ENCODE data around the gene RPL37A.
"Not testable (repeated sequence)": the region's sequence is repeated elsewhere in the genome, so short reads cannot be mapped to it uniquely, and the experiment has no call there.

The RPL37A gene

DNA sequence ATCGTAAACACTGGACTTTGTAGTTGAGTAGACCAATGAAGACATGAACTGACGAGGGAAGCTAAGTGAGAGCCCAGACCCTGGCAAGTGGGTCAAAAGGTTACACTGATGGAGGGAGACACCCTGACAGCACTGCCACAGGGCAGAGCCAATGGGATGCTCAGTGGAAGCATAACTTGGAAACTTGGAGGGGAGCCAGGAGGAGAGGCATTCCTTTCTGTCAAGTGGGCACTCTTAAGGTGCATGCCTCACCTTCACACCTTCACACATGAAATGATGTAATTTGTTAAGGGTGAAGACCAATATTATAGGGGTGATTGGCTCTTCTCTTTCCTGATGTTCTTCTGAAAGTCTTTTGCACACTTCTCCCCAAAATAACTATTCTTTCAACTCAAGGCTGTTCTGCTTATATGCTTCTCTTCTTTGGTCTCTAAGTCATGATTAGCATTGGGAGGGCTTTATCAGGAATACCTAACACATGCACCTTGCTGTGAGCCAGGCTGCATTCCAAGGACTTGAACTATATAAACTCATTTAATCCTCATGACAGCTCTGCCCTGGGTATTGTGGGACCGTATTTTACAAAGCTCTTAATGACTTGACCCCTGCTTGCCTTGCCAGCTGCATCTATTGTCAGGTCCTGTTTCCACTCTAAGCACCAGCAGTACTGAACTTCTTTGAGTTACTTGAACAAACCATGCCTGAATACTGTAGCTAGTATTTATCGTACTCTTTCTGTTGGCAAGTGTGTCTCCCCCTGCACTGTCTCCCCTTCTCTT lies 19.0 kb downstream of the RPL37A start:
- DNase-seq (ENCODE audit: low read depth) = no peak

DNA sequence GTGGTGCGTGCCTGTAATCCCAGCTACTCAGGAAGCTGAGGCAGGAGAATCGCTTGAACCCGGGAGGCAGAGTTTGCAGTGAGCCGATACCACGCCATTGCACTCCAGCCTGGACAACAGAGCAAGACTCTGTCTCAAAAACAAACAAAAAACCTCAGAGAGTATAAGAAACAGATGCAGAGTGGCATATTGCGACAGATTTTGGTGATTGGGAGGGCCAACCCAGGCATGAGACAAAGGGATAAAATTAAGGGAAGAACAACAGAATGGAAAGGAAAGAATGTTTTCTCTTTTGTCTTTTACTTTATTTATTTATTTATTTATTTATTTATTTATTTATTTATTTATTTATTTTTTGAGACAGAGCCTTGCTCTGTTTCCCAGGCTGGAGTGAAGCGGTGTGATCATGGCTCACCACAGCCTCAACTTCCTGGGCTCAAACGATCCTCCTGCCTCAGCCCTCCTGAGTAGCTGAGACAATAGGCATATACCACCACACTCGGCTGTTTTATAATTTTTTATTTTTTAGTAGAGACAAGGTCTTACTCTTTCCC lies 20.0 kb downstream of the RPL37A start:
- DNase-seq (ENCODE audit: low read depth) = not testable (repeated sequence)

DNA sequence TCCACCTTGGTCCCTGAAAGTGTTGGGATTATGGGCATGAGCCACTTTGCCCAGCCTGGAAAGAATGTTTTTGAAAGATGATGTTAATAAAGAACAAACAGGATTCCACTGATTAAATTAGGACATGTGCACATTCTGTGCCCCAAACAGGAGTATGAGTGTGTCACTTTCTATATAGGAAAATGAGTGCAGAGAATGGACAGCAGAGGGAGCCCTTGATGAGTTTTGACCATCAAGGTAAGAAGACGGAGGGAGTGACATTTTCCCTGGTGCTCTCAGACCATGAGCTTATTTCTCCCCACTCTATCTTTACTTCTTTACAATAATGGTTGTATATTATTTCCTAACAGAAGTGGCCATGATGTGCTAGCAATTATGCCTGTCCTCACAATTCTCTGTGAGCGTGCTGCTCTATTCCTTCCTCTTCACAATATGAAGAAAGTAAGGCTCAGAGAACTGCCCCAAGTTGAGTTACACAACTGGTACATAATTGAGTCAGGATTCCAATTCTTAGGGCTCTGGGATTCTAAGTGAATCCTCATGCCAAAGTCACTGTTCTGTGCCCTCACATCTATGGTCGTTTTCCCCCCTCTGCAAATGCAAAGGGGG lies 20.6 kb downstream of the RPL37A start:
- peak; percentile 47 for DNase-seq (ENCODE audit: low read depth)

DNA sequence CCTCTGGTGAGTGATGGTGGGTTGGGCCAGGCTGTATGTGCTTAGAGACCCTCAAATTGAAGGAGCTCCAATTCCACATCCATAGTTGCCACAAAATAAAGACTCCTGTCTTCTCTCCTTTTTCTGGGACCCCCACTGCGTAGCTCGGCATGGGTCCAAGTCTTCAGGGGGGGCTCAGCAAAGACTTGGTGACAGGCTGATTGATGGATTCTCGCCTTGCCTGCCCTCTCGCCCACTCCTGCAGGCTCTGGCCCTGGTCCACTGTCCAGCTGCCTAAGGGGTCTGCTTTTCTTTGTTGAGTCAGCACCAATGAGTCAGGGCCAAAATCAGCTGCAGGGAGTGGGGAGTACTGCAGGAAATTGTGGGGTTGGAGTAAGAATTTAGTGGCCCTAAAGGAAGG lies 21.5 kb downstream of the RPL37A start:
- DNase-seq (ENCODE audit: low read depth) = no peak

DNA sequence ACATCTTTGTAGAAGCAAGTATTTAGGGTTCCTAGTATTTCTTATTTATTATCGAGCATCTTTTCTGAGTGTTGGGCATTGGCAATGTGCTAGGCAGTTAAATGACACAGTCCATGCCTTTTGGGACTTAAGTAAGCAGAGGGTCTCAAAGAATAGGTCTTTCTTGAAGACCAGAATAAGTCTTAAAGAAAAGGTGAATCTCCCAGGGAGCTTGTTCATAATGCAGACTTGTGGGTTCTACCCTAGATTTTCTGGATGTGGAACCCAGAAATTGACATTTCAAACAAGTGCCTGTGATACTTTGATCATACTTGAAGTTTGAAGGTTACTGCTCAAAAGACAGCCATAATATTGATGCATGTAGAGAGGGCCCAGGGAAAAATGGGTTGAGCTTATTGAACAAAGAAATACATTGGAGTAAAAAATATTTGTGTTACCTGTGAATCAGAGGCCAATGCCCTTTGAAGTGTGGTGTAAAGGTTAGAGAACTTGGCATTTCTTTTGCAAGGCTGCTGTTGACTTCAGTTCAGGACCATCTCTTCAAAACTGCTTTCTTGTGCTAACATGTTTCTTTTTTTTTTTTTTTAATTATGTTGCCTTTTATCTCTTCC lies 24.4 kb downstream of the RPL37A start:
- no peak for DNase-seq (ENCODE audit: low read depth)

DNA sequence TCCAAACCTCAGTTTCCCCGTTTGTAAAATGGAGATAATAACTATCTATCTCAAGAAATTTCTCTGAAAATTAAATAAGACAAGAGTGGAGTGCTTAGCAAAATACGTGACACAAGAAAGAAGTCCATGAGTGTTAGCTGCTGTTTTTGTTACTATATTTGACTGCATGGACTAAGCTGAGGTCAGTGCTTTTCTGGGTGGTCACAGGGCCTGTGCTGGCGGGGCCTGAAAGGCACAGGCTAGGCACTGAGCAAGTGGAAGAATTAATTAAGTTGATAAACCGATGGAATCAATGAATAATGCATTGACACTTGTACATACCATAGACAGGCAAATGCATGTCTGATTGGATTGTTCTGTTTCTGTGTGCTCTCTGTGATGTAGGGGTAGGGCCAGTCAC lies 27.3 kb downstream of the RPL37A start:
- no peak for DNase-seq (ENCODE audit: low read depth)

DNA sequence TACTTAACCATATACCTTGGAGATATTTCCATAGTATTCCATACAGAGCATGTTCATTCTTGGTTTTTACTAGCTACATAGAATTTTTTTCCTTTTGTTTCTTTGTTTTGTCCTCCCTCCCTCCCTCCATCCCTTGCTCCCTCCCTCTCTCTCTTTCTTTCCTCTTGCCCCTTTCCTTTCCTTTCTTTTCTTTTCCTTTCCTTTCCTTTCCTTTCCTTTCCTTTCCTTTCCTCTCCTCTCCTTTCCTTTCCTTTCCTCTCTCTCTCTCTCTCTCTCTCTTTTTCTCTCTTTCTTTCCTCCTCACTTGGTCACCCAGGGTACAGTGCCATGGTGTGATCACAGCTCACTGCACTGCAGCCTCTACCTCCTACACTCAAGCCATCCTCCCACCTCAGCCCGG lies 28.3 kb downstream of the RPL37A start:
- no peak for DNase-seq (ENCODE audit: low read depth)

DNA sequence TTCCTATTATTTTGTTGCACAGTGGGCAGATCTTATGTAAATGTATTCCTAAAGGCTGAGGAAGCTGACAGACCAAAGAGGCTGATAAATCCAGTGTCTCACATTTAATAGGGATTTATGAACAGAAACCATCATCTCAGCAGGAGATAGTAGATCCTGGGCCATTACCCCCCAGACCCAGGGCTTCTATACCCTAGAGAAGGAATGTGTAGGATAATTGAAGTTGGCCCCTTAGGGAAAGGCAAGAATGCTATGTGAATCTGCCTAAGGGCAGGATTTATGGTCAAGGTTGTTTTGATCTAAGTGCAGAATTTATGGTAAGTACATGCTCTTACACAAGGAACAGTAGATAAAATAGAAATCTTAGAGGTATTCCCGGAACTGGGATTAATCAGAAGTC lies 29.0 kb downstream of the RPL37A start:
- DNase-seq (ENCODE audit: low read depth) = no peak

DNA sequence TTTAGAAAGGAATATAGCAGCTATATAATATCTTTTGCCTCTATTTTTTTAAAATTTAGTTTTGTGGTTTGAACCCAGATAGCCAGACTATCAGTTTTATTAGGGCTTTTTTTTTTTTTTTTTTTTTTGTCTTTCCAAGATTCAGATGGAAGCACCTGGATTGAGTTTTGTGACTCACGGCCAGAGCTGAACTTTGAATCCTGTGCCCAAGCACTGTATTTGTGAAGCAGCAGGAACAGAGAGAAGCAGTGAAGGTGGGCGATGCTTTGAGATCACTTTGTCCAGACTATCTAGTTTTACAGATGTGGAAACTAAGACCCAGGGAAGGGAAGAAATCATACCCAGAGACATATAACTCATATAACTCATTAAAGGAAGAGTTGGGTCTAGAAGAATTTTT lies 33.9 kb downstream of the RPL37A start:
- no peak for DNase-seq (ENCODE audit: low read depth)

DNA sequence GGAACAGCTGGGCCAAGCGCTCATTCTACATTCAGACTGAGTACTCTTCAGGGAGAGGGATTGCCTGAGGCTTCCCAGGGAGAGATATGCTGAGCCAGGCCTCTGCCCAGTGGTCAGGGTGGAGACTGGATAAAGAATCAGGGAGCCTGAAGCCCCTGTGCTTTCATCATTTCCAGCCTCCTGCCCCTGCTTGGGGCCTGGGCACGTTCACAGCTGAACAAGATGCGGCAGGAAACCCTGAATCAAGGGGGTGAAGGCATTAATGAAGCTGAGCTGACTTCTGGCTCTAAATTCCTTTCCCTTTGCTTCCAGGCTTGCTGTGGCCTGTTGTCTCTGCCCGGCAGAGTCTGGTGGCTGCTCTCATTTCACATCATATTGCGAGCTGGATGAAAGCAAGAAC lies 35.0 kb downstream of the RPL37A start:
- DNase-seq (ENCODE audit: low read depth) = no peak

DNA sequence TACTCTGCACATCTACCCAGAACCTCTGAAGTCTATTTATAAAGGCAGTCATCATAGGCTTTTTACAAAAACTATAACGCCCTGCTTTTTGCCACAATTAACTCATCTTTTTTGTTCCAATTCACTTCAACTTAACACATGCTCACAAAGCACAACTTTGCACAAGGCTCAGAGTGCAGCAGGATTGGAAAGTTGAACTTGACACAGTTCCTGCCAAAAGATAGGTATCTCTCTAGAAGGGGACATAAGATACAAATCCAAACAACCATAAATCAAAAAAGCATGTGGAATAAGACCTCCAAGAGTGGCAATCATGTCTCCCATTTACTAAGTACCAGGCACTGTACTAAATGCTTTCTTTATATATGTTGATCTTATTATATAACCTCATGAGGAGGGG lies 36.2 kb downstream of the RPL37A start:
- no peak for DNase-seq (ENCODE audit: low read depth)

DNA sequence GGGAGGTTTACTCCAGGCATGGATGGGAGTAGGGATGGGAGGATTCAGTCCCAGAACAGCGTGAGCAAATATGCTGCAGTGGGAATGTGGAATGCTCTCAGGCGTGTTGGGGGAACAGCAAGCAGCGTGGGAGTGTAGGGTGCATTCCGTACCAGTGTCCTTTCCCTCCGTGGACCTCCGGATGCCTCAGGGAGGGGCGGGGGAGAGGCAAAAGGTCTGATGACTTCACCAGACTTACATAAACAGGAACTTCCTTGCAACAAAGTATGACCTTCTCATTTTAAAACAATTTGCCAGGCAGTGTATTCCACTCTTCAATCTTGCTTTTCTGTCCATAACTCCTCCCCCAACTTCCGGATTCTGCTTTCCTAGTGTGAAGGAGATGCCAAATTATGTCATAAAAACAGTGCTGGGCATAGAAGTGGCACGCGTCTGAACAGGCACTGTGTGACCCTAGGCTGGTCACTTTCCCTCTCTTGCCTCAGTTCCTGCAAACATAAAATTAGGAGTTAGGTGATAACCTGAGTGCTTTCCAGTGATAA lies 36.9 kb downstream of the RPL37A start:
- DNase-seq (ENCODE audit: low read depth) = no peak

DNA sequence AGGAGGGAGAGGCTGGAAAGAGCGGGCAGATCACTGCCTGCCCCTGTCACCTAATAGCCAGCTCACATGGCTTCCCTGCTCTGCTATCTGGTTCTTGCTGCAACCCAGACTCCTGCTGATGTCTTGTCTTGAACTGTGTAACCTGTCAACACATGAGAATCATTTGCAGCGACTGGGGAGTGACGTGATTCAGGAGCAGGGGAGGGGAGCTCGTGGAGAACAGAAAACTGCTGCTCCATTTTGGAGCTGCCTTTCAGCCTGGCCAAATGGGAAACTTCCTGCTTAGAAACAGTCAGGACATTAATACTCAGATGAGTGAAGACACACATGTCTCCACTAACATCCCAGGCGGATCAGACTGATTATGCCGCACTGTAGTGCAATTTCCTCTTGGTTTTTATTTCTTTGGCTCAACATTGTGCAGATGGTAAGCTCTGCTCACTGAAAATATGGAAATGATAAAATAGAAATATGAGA lies 38.1 kb downstream of the RPL37A start:
- DNase-seq (ENCODE audit: low read depth) = no peak

DNA sequence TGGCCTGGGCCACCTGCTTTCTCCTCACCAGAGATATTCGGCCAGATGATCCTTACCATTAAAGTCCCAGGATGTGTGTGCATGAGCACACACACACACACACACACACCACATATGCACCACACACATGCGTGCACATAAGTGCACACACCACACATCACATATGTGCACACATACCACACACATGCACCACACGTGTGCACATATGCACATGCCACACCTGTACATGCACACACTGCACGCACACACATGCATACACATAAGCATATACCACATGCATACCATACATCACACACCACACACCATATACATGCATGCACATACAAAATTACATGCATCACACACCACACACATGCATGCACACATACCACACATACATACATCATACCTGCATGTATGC lies 38.7 kb downstream of the RPL37A start:
- DNase-seq (ENCODE audit: low read depth) = no peak

DNA sequence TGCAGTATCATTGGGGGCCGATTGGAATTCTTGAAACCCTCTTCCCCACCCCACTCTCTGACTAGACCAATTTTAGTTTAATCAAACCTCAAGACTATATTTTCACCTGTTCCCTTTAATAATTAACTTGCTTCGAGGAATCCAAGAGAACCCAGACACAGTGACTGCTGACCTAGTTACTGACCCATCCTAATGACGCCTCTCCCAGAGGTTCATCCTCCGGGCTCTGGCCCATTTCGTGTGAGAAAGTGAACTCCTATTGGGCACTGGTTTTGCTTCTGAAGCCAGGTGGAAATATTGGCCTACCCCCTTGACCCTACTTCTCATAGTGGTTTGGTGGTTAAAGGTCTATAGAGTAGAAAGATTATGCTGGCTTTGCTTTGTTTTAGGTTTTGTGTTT lies 39.9 kb downstream of the RPL37A start:
- DNase-seq (ENCODE audit: low read depth) = no peak

DNA sequence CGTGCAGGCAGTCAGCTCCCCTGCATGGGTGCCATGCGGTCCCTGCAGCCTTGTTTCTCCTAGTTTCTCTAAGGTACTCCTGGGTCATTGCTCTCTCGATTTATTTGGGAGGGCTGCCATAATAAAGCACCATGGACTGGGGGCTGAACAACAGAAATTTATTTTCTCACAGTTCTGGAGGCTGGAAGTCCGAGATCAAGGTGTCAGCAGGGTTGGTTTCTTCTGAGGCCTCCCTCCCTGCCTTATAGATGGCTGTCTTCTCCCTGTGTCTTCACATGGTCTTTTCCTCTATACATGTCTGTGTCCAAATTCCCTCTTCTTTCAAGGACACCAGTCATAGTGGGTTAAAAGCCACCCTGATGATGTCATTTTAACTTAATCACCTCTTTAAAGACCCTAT lies 40.5 kb downstream of the RPL37A start:
- no peak for DNase-seq (ENCODE audit: low read depth)

DNA sequence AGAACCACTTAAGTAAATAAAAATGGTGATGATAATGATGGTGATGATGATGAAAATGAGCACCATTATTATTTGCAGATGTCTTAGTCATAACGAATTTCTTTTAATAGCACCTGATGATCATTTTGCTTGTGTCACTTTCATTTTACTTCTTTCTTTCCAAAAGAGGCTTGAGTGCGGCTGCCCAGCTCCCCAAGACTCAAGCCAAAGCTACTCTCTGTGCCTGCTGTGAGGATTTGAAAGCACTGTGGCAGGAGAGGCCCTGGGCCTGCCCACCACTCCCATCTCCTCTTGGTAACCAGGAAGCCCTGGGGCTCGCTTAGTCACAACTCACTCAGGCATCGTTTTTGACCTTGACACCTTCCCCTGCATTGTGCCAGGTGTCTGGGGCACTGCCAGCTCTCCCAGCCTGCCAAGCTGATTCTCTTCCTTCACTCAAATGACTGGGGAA lies 41.2 kb downstream of the RPL37A start:
- DNase-seq (ENCODE audit: low read depth) = no peak

DNA sequence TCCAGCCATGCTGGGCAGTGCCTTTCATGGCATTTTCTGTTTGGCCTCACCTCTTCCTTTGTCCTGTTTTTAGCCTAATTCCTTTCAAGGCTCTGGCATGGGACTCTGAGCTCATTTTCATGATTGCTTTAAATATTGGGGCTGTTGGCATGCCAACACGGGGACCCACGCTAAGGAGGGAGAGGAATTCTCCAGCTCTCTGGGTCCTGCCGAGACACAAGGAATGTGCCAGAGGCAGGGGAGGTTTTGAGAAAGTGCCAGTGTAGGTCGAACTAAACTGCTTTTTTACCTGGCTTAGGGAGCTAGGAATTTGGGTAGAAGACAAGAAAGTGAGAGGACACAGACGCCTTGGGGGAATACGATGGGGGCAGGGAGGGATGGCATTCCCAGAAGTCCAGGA lies 42.3 kb downstream of the RPL37A start:
- DNase-seq (ENCODE audit: low read depth) = no peak

DNA sequence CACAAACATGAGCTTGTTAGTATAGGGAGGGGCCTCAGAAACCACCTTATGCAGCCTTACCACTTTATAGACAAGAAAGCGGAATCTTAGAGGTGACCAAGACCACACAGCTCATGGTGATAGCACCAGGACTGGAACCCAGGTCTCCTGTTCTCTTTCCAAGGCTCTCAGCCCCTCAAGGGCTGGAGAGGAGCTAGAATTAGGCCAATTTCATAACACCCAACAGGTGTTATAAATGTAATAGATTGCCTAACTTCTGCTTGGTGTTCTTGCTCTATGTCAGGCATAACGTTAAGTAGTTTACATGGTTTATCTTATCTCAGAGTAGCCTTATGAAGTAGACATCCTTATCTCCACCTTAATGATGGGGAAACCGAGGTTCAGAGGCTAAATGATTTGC lies 42.9 kb downstream of the RPL37A start:
- no peak for DNase-seq (ENCODE audit: low read depth)

DNA sequence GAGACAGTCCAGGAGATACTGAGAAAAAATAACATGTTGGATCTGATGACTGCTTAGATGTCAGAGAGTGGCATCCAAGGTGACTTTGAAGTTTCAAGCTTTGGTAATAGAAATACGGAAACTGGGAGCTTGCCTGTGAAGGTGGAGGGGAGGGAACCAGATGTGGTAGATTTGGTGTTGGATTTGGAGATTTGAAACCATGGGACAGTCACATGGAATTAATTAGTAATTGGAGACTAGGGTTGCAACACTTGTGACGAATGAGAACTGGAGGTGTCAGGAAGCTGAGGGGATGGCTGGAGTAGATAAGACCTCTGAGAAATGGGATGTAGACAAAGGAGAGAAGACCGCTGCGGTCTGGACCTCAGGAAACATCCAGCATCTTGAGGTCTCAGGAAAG lies 46.7 kb downstream of the RPL37A start:
- DNase-seq (ENCODE audit: low read depth) = peak; percentile 15

DNA sequence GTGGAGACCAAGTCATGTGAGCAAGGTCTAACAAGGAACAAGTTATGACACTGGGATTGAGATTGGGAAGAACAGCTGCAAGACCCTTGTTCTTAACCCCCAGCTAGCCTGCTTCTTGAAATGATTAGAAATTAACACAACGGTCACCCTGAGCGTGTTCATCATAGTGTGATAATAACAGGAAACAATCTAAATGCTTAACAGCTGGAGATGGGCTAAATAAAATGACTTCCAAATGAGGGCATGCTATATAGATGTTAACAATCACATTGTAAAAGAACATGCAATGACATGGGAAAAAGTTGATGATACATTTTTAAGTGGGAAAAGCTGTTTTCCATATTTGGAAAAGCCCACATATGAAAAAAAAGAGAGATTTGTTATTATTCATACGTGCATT lies 47.6 kb downstream of the RPL37A start:
- DNase-seq (ENCODE audit: low read depth) = no peak

DNA sequence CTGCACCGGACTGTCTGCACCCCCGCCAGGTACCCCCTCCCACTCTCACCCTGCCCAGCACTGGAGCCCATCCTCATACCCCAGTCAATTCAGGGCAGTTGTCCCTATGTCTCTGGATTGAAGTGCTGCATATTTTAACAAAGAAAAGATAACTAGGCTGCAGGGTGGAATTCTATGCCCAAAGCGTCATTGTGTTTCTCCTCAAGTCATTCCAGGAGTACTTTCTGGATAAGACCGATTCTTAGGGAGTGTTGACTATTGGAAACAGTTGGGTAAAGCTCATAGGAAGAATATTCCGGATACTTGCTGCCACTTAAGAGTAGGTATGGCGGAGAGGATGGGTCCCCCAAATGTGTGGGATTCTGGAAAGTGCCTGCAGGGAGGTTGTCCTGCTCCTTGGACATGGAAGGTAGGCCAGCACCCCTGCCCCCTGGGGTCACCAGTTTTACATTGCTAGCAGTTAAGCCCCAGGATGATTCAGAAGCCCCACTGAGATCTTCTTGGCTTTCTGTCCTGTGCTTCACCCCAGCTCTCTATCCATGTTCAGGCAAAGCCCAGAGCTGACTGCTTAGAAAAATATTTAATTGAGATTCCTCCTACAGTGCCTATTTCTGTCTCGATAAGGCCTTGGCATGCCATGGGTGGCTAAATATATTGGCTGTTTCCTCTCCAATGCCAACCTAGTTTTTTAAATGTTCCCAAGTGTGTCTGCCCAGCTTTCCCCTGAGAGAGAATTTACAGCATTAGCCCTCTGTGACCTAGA lies 48.2 kb downstream of the RPL37A start:
- DNase-seq (ENCODE audit: low read depth) = no peak
